Ishikawa (cell line): ENCODE results near the gene SBNO2.

Experiments used
- CEBPB ChIP-seq: IDR thresholded peaks from 2 replicates; pipeline ENCODE4 v1.6.1; 2012
- CREB1 ChIP-seq: IDR thresholded peaks from 2 replicates; pipeline ENCODE4 v1.6.1; 2012; ENCODE audit warnings: low read depth
- EGR1 ChIP-seq: IDR thresholded peaks from 2 replicates; pipeline ENCODE4 v1.6.1; 2012
- EP300 ChIP-seq: IDR thresholded peaks from 2 replicates; pipeline ENCODE4 v1.6.1; 2012; ENCODE audit warnings: borderline replicate concordance
- FOXM1 ChIP-seq: IDR thresholded peaks from 2 replicates; pipeline ENCODE4 v1.6.1; 2012; ENCODE audit warnings: low read depth, borderline replicate concordance
- MAX ChIP-seq: IDR thresholded peaks from 2 replicates; pipeline ENCODE4 v1.6.1; 2012
- NFIC ChIP-seq: IDR thresholded peaks from 2 replicates; pipeline ENCODE4 v1.6.1; 2012
- RAD21 ChIP-seq: IDR thresholded peaks from 2 replicates; pipeline ENCODE4 v1.6.1; 2012; ENCODE audit warnings: low read depth
- REST ChIP-seq: IDR thresholded peaks from 2 replicates; pipeline ENCODE4 v1.6.1; 2012; ENCODE audit warnings: low read depth, mild to moderate bottlenecking
- TAF1 ChIP-seq: IDR thresholded peaks from 2 replicates; pipeline ENCODE4 v1.6.1; 2012; ENCODE audit warnings: low read depth, mild to moderate bottlenecking
- TCF12 ChIP-seq: IDR thresholded peaks from 2 replicates; pipeline ENCODE4 v1.6.1; 2012; ENCODE audit warnings: low read depth
- TEAD4 ChIP-seq: IDR thresholded peaks from 2 replicates; pipeline ENCODE4 v1.6.1; 2012
- USF1 ChIP-seq: IDR thresholded peaks from 2 replicates; pipeline ENCODE4 v1.6.1; 2012
- YY1 ChIP-seq: IDR thresholded peaks from 2 replicates; pipeline ENCODE4 v1.6.1; 2012; ENCODE audit warnings: low read depth
- ZBTB7A ChIP-seq: IDR thresholded peaks from 2 replicates; pipeline ENCODE4 v1.6.1; 2012; ENCODE audit warnings: low read depth

The SBNO2 gene

GRCh38 chr19:1093811-1094553, 80.1 kb downstream of the SBNO2 start:
- TF ChIP-seq RAD21 (no peak), NFIC (no peak), REST (no peak), TEAD4 (no peak), TCF12 (no peak), CEBPB (no peak), EGR1 (no peak), MAX (no peak), YY1 (no peak), FOXM1 (no peak)

- TF ChIP-seq USF1 (no peak), NFIC (no peak), TCF12 (no peak), RAD21 (no peak), EP300 (no peak), MAX (no peak), REST (no peak), CREB1 (no peak), CEBPB (no peak), TAF1 (no peak), TEAD4 (no peak), EGR1 (no peak), FOXM1 (no peak), ZBTB7A (no peak), YY1 (no peak)
Observed at GRCh38 chr19:1093330-1093729, 80.7 kb downstream of the SBNO2 start.

GRCh38 chr19:1091544-1092175, 82.4 kb downstream of the SBNO2 start:
- TF ChIP-seq FOXM1 (no peak), USF1 (no peak), YY1 (no peak), MAX (no peak), CREB1 (no peak), EP300 (no peak), TEAD4 (no peak), NFIC (no peak), TAF1 (no peak), CEBPB (no peak), REST (no peak), ZBTB7A (no peak), RAD21 (no peak), TCF12 (no peak), EGR1 (no peak)
